Smooth muscle cell (in vitro differentiated cells): Measurements from ENCODE around the gene ZNF714. TPM values are rescaled to one million over a fixed set of nuclear protein-coding genes. Genes with fewer than 3 reads are reported as not detected.

ENCODE experiments used
- DNase-seq: peaks from one replicate; lab custom pipeline; 2025; ENCODE audit not compliant: unreplicated experiment; lab: John Stamatoyannopoulos, UW
- H2AFZ ChIP-seq: fragments of 200-600 bp; sonication (generic); 2 replicates; pipeline ENCODE4 v1.6.0; 2016; ENCODE audit warnings: antibody characterized with exemption, low read depth, mild to moderate bottlenecking
- H3F3A ChIP-seq: fragments of 200-600 bp; sonication (generic); 2 replicates; pipeline ENCODE4 v1.6.0; 2017; ENCODE audit warnings: antibody characterized with exemption, low read depth
- H3K27ac ChIP-seq: fragments of 200-600 bp; sonication (generic); 2 replicates; pipeline ENCODE4 v1.5.1; 2016; ENCODE audit warnings: low read depth, mild to moderate bottlenecking
- H3K27me3 ChIP-seq: fragments of 200-600 bp; sonication (generic); 2 replicates; pipeline ENCODE4 v1.6.1; 2016; ENCODE audit warnings: low read depth, mild to moderate bottlenecking
- H3K36me3 ChIP-seq: fragments of 200-600 bp; sonication (generic); 2 replicates; pipeline ENCODE4 v1.5.1; 2016; ENCODE audit warnings: low read depth
- H3K4me1 ChIP-seq: fragments of 200-600 bp; sonication (generic); 2 replicates; pipeline ENCODE4 v1.5.1; 2016; ENCODE audit warnings: low read depth
- H3K4me2 ChIP-seq: fragments of 200-600 bp; sonication (generic); 2 replicates; pipeline ENCODE4 v1.6.0; 2016; ENCODE audit warnings: mild to moderate bottlenecking
- H3K4me3 ChIP-seq: fragments of 200-600 bp; sonication (generic); 2 replicates; pipeline ENCODE4 v1.5.1; 2016; ENCODE audit warnings: mild to moderate bottlenecking
- H3K79me2 ChIP-seq: fragments of 200-600 bp; sonication (generic); 2 replicates; pipeline ENCODE4 v1.6.0; 2016; ENCODE audit warnings: low read depth, mild to moderate bottlenecking
- H3K9ac ChIP-seq: fragments of 200-600 bp; sonication (generic); 2 replicates; pipeline ENCODE4 v1.6.0; 2016; ENCODE audit warnings: low read depth
- H3K9me3 ChIP-seq: fragments of 200-600 bp; sonication (generic); replicated peaks from 2 replicates; pipeline ENCODE4 v1.5.1; 2016; ENCODE audit warnings: low read depth
- H4K20me1 ChIP-seq: fragments of 200-600 bp; sonication (generic); 2 replicates; pipeline ENCODE4 v1.6.0; 2016; ENCODE audit warnings: low read depth
- whole genome bisulfite sequencing: methylation state at CpG from one replicate; pipeline ENCODE4 v1.1.7; 2016; ENCODE audit warnings: low lambda C conversion rate; 5-methylcytosine and 5-hydroxymethylcytosine counted together
- polyA plus RNA-seq: library from polyadenylated mRNA; unstranded; fragments of >200 nt; fragmentation: Nextera tagmentation; extraction: Ambion mirVana; gene quantifications from 2 replicates; pipeline ENCODE4 v1.2.1, GENCODE V29; 2016
- total RNA-seq: library from RNA; depleted of rRNA; stranded (reverse); fragments of >200 nt; gene quantifications from 2 replicates; pipeline ENCODE4 v1.2.3, GENCODE V29; 2014
- TF ChIP-seq, protein P1 (sequence below): fragments of 200-600 bp; sonication (generic); IDR thresholded peaks from 2 replicates; pipeline ENCODE4 v1.5.1; 2017; ENCODE audit warnings: borderline replicate concordance, mild to moderate bottlenecking, antibody characterized with exemption; ENCODE audit not compliant: insufficient read depth, poor library complexity, severe bottlenecking

ZNF714 gene
- 15.3 and 15.4 TPM in 2 replicates for total RNA-seq
- polyA plus RNA-seq, result 8.0 and 8.7 TPM in 2 replicates

DNA sequence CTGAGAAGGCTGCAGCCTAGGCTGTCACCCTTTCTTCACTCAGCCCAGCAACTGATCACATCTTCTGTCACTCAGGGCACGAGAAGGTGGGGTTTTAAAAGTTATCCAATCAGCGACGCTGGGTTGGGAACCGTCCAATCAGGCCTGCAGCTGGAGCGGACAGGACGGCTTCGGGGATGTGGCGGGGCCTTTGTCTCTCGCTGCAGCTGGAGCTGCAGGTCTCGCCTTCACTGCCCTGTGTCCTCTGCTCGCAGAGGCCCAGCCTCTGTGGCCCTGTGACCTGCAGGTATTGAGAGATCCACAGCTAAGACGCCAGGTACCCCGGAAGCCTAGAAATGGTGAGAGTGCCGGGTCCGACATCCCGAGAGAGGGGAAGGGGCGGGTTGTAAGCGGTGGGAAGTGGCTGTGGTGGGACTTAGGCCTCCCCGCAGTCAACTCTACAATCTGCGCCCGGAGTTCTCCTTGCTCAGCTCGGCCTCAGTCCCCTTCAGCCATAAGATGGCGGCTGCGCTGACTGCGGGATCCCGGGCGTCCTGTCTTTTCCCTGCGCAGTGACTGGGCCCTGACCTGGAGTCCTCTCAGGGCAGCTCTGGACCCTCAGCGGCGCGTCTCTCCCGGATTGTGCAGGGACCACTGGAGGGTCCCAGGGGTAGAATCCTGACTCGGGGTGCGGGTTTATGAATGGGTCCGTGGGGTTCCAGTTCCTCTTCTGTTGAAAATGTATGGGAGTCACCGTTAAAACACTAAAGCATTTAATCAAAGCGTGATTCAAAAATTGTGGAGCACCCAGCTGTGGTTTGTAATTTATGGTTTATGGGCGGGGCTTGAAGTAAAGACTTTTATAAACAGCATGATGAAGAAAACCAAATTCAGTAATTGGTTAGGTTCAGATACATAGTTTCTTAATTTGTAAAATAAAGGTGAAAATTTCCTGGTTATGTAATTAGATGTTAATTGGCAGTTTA, at the start of gene ZNF714:
Gene ZNF714 (plus strand): TSS at position 193 of the 965 bp plus-strand sequence. CDS start 16,066 bp downstream, outside the sequence.
- peak within 1 kb of the TSS; percentile 85 for H3K9ac ChIP-seq
- peak within 1 kb of the TSS; percentile 75 for H3K4me3 ChIP-seq
- H3K9me3 ChIP-seq, result no peaks in the 10 kb centered on the region
- peak within 1 kb of the TSS; percentile 68 for H3K27ac ChIP-seq
- H3K4me2 ChIP-seq, result peak within 1 kb of the TSS; percentile 95
- peak within 1 kb of the TSS; percentile 72 for H2AFZ ChIP-seq
- peak; percentile 44 for DNase-seq
- WGBS, result under 1% methylated on average over 37 of the region's 38 CpGs
- H3F3A ChIP-seq, result no peaks in the 10 kb centered on the region
- H3K27me3 ChIP-seq, result no peaks in the 10 kb centered on the region
- TF ChIP-seq, protein P1, sequence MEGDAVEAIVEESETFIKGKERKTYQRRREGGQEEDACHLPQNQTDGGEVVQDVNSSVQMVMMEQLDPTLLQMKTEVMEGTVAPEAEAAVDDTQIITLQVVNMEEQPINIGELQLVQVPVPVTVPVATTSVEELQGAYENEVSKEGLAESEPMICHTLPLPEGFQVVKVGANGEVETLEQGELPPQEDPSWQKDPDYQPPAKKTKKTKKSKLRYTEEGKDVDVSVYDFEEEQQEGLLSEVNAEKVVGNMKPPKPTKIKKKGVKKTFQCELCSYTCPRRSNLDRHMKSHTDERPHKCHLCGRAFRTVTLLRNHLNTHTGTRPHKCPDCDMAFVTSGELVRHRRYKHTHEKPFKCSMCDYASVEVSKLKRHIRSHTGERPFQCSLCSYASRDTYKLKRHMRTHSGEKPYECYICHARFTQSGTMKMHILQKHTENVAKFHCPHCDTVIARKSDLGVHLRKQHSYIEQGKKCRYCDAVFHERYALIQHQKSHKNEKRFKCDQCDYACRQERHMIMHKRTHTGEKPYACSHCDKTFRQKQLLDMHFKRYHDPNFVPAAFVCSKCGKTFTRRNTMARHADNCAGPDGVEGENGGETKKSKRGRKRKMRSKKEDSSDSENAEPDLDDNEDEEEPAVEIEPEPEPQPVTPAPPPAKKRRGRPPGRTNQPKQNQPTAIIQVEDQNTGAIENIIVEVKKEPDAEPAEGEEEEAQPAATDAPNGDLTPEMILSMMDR, result no peak
- peaks cover 20% of the 10 kb centered on the region for H3K4me1 ChIP-seq
- peaks cover 4% of the 10 kb centered on the region for H3K36me3 ChIP-seq
- H3K79me2 ChIP-seq, result peaks cover 24% of the 10 kb centered on the region
- no peaks in the 10 kb centered on the region for H4K20me1 ChIP-seq

DNA sequence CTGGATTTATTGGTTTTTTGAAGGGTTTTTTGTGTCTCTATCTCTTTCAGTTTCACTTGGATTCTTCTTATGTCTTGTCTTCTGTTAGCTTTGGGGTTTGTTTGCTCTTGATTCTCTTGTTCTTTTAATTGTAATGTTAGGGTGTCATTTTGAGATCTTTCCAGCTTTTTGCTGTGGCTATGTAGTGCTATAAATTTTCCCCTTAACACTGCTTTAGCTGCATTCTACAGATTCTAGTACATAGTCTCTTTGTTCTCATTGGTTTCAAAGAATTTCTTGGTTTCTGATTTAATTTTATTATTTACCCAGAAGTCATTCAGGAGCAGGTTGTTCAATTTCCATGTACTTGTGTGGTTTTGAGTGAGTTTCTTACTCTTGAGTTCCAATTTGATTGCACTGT, 37.0 kb upstream of the ZNF714 start:
- no peaks in the 10 kb centered on the region for H3K4me1 ChIP-seq
- H3K4me3 ChIP-seq, result no peak overlapping the region
- no peaks in the 10 kb centered on the region for H3K27me3 ChIP-seq
- H2AFZ ChIP-seq, result no peak overlapping the region
- DNase-seq, result no peak
- no peak overlapping the region for H3K4me2 ChIP-seq
- no peaks in the 10 kb centered on the region for H4K20me1 ChIP-seq
- H3K27ac ChIP-seq, result no peak overlapping the region
- H3K9ac ChIP-seq, result no peak overlapping the region
- H3K79me2 ChIP-seq, result peaks cover 68% of the 10 kb centered on the region
- TF ChIP-seq, protein P1, result no peak
- peaks cover 15% of the 10 kb centered on the region for H3K9me3 ChIP-seq
- H3F3A ChIP-seq, result no peaks in the 10 kb centered on the region
- peaks cover 43% of the 10 kb centered on the region for H3K36me3 ChIP-seq

DNA sequence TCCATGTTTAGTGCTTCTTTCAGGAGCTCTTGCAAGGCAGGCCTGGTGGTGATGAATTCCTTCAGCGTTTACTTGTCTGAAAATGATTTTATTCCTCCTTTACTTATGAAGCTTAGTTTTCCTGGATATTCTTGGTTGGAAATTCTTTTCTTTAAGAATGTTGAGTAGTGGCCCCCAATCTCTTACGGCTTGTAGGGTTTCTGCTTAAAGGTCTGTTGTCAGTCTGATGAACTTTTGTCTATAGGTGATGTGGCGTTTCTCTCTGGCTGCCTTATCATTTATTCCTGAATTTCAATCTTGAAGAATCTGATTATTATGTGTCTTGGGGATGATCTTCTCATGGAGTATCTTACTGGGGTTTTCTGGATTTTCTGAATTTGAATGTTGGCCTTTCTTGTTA, 35.5 kb upstream of the ZNF714 start:
- no peaks in the 10 kb centered on the region for H3K27me3 ChIP-seq
- H3K9ac ChIP-seq, result no peak overlapping the region
- H3K36me3 ChIP-seq, result peaks cover 56% of the 10 kb centered on the region
- H4K20me1 ChIP-seq, result no peaks in the 10 kb centered on the region
- H3K79me2 ChIP-seq, result peaks cover 72% of the 10 kb centered on the region
- H3F3A ChIP-seq, result no peaks in the 10 kb centered on the region
- 98% methylated on average over 3 of the region's 3 CpGs for WGBS
- no peak overlapping the region for H3K4me3 ChIP-seq
- H3K9me3 ChIP-seq, result peaks cover 15% of the 10 kb centered on the region
- H3K4me2 ChIP-seq, result no peak overlapping the region
- no peaks in the 10 kb centered on the region for H3K4me1 ChIP-seq
- no peak overlapping the region for H2AFZ ChIP-seq
- TF ChIP-seq, protein P1, result no peak
- no peak overlapping the region for H3K27ac ChIP-seq
- no peak for DNase-seq

DNA sequence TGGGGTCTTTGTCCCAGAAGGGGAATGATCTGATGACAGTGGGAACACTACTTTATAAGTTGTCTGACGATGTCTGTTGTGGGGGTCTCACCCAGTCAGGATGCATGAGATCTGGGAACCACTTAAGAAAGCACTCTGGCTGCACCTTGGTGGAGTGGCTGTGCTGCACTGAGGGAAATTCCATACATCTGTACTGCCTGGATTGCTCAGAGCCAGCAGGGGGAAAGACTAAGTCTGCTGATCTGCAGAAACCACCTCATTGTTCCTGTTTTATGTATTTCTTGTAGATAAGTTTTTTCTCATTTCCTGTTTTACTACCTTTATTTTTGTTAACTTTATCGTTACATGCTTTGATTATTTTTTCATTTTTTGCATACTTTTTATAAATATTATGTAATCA, 34.3 kb upstream of the ZNF714 start:
- Histone ChIP-seq H3K4me1 (no peaks in the 10 kb centered on the region), H3F3A (no peaks in the 10 kb centered on the region), H3K79me2 (peaks cover 67% of the 10 kb centered on the region), H3K9me3 (peaks cover 15% of the 10 kb centered on the region), H3K9ac (no peak overlapping the region), H4K20me1 (no peaks in the 10 kb centered on the region), H3K4me2 (no peak overlapping the region), H3K4me3 (no peak overlapping the region), H2AFZ (no peak overlapping the region), H3K27ac (no peak overlapping the region), H3K36me3 (peaks cover 50% of the 10 kb centered on the region), H3K27me3 (no peaks in the 10 kb centered on the region)
- 99% methylated on average over 2 of the region's 2 CpGs for WGBS
- TF ChIP-seq, protein P1, result no peak
- DNase-seq, result no peak
